ENCODE measurements around the gene SPCS3.
"Not testable (repeated sequence)": the region's sequence is repeated elsewhere in the genome, so short reads cannot be mapped to it uniquely, and the experiment has no call there.

Gene SPCS3

GRCh38 chr4:176319704-176320339 lies at the start of gene SPCS3:
Gene SPCS3 (plus strand): TSS chr4:176319966. CDS start chr4:176320077, 111 bp downstream.
- Histone ChIP-seq H3K9me3 (ENCODE audit: control insufficient read depth, low read depth, low read length) (no peaks in the 10 kb centered on the region), H3K4me3 (ENCODE audit: low read length) (peak within 1 kb of the TSS; percentile 69), H3K4me1 (ENCODE audit: control insufficient read depth, low read depth, low read length) (peaks cover 14% of the 10 kb centered on the region), H3K9ac (ENCODE audit: low read length) (peak within 1 kb of the TSS; percentile 73), H3K27ac (ENCODE audit: low read length) (peak within 1 kb of the TSS; percentile 19), H3K36me3 (ENCODE audit: control insufficient read depth, low read depth, low read length) (no peaks in the 10 kb centered on the region), H3K27me3 (ENCODE audit: control insufficient read depth, insufficient read depth, low read length) (no peaks in the 10 kb centered on the region)

- Histone ChIP-seq H3K9me3 (ENCODE audit: control insufficient read depth, low read depth, low read length) (no peaks in the 10 kb centered on the region), H3K27ac (ENCODE audit: low read length) (no peak overlapping the region), H3K9ac (ENCODE audit: low read length) (no peak overlapping the region), H3K27me3 (ENCODE audit: control insufficient read depth, insufficient read depth, low read length) (no peaks in the 10 kb centered on the region), H3K36me3 (ENCODE audit: control insufficient read depth, low read depth, low read length) (no peaks in the 10 kb centered on the region), H3K4me3 (ENCODE audit: low read length) (no peak overlapping the region), H3K4me1 (ENCODE audit: control insufficient read depth, low read depth, low read length) (no peaks in the 10 kb centered on the region)
Measured at GRCh38 chr4:176270669-176271068, 49.1 kb upstream of the SPCS3 start.

GRCh38 chr4:176271749-176272148 lies 48.0 kb upstream of the SPCS3 start:
- Histone ChIP-seq H3K9ac (ENCODE audit: low read length) (no peak overlapping the region), H3K27me3 (ENCODE audit: control insufficient read depth, insufficient read depth, low read length) (no peaks in the 10 kb centered on the region), H3K27ac (ENCODE audit: low read length) (no peak overlapping the region), H3K4me1 (ENCODE audit: control insufficient read depth, low read depth, low read length) (no peaks in the 10 kb centered on the region), H3K9me3 (ENCODE audit: control insufficient read depth, low read depth, low read length) (no peaks in the 10 kb centered on the region), H3K4me3 (ENCODE audit: low read length) (no peak overlapping the region), H3K36me3 (ENCODE audit: control insufficient read depth, low read depth, low read length) (no peaks in the 10 kb centered on the region)

GRCh38 chr4:176272799-176273198 lies 47.0 kb upstream of the SPCS3 start:
- no peaks in the 10 kb centered on the region for H3K4me1 ChIP-seq (ENCODE audit: control insufficient read depth, low read depth, low read length)
- no peak overlapping the region for H3K4me3 ChIP-seq (ENCODE audit: low read length)
- no peak overlapping the region for H3K9ac ChIP-seq (ENCODE audit: low read length)
- no peaks in the 10 kb centered on the region for H3K9me3 ChIP-seq (ENCODE audit: control insufficient read depth, low read depth, low read length)
- no peaks in the 10 kb centered on the region for H3K36me3 ChIP-seq (ENCODE audit: control insufficient read depth, low read depth, low read length)
- no peaks in the 10 kb centered on the region for H3K27me3 ChIP-seq (ENCODE audit: control insufficient read depth, insufficient read depth, low read length)
- no peak overlapping the region for H3K27ac ChIP-seq (ENCODE audit: low read length)

- no peaks in the 10 kb centered on the region for H3K9me3 ChIP-seq (ENCODE audit: control insufficient read depth, low read depth, low read length)
- H3K27ac ChIP-seq (ENCODE audit: low read length) = no peak overlapping the region
- H3K4me3 ChIP-seq (ENCODE audit: low read length) = no peak overlapping the region
- H3K36me3 ChIP-seq (ENCODE audit: control insufficient read depth, low read depth, low read length) = no peaks in the 10 kb centered on the region
- H3K4me1 ChIP-seq (ENCODE audit: control insufficient read depth, low read depth, low read length) = no peaks in the 10 kb centered on the region
- H3K9ac ChIP-seq (ENCODE audit: low read length) = no peak overlapping the region
- H3K27me3 ChIP-seq (ENCODE audit: control insufficient read depth, insufficient read depth, low read length) = no peaks in the 10 kb centered on the region
Measured at GRCh38 chr4:176273736-176274135, 46.0 kb upstream of the SPCS3 start.

- no peak overlapping the region for H3K4me3 ChIP-seq (ENCODE audit: low read length)
- H3K4me1 ChIP-seq (ENCODE audit: control insufficient read depth, low read depth, low read length) = no peaks in the 10 kb centered on the region
- H3K9ac ChIP-seq (ENCODE audit: low read length) = no peak overlapping the region
- H3K9me3 ChIP-seq (ENCODE audit: control insufficient read depth, low read depth, low read length) = no peaks in the 10 kb centered on the region
- H3K27me3 ChIP-seq (ENCODE audit: control insufficient read depth, insufficient read depth, low read length) = no peaks in the 10 kb centered on the region
- no peak overlapping the region for H3K27ac ChIP-seq (ENCODE audit: low read length)
- no peaks in the 10 kb centered on the region for H3K36me3 ChIP-seq (ENCODE audit: control insufficient read depth, low read depth, low read length)
Measured at GRCh38 chr4:176274441-176274840, 45.3 kb upstream of the SPCS3 start.

- Histone ChIP-seq H3K27ac (ENCODE audit: low read length) (no peak overlapping the region), H3K4me1 (ENCODE audit: control insufficient read depth, low read depth, low read length) (no peaks in the 10 kb centered on the region), H3K36me3 (ENCODE audit: control insufficient read depth, low read depth, low read length) (no peaks in the 10 kb centered on the region), H3K4me3 (ENCODE audit: low read length) (no peak overlapping the region), H3K9me3 (ENCODE audit: control insufficient read depth, low read depth, low read length) (no peaks in the 10 kb centered on the region), H3K27me3 (ENCODE audit: control insufficient read depth, insufficient read depth, low read length) (no peaks in the 10 kb centered on the region), H3K9ac (ENCODE audit: low read length) (no peak overlapping the region)
Measured at GRCh38 chr4:176276710-176277109, 43.1 kb upstream of the SPCS3 start.

GRCh38 chr4:176277162-176277904 lies 42.4 kb upstream of the SPCS3 start:
- no peak overlapping the region for H3K9ac ChIP-seq (ENCODE audit: low read length)
- H3K27me3 ChIP-seq (ENCODE audit: control insufficient read depth, insufficient read depth, low read length) = no peaks in the 10 kb centered on the region
- no peaks in the 10 kb centered on the region for H3K9me3 ChIP-seq (ENCODE audit: control insufficient read depth, low read depth, low read length)
- H3K4me3 ChIP-seq (ENCODE audit: low read length) = no peak overlapping the region
- no peaks in the 10 kb centered on the region for H3K4me1 ChIP-seq (ENCODE audit: control insufficient read depth, low read depth, low read length)
- no peak overlapping the region for H3K27ac ChIP-seq (ENCODE audit: low read length)
- no peaks in the 10 kb centered on the region for H3K36me3 ChIP-seq (ENCODE audit: control insufficient read depth, low read depth, low read length)

GRCh38 chr4:176279560-176279959 lies 40.2 kb upstream of the SPCS3 start:
- not testable (repeated sequence) for H3K27me3 ChIP-seq (ENCODE audit: control insufficient read depth, insufficient read depth, low read length); H3K9me3 ChIP-seq (ENCODE audit: control insufficient read depth, low read depth, low read length)

GRCh38 chr4:176286728-176287127 lies 33.0 kb upstream of the SPCS3 start:
- Histone ChIP-seq H3K36me3 (ENCODE audit: control insufficient read depth, low read depth, low read length) (no peaks in the 10 kb centered on the region), H3K4me3 (ENCODE audit: low read length) (no peak overlapping the region), H3K9me3 (ENCODE audit: control insufficient read depth, low read depth, low read length) (no peaks in the 10 kb centered on the region), H3K9ac (ENCODE audit: low read length) (no peak overlapping the region), H3K4me1 (ENCODE audit: control insufficient read depth, low read depth, low read length) (no peaks in the 10 kb centered on the region), H3K27me3 (ENCODE audit: control insufficient read depth, insufficient read depth, low read length) (no peaks in the 10 kb centered on the region), H3K27ac (ENCODE audit: low read length) (no peak overlapping the region)

More at GRCh38 chr4:176279560-176279959, 40.2 kb upstream of the SPCS3 start:
- not testable (repeated sequence) for H3K36me3 ChIP-seq (ENCODE audit: control insufficient read depth, low read depth, low read length); H3K9ac ChIP-seq (ENCODE audit: low read length); H3K4me1 ChIP-seq (ENCODE audit: control insufficient read depth, low read depth, low read length); H3K4me3 ChIP-seq (ENCODE audit: low read length); H3K27ac ChIP-seq (ENCODE audit: low read length)

- Histone ChIP-seq H3K4me3 (ENCODE audit: low read length) (no peak overlapping the region), H3K4me1 (ENCODE audit: control insufficient read depth, low read depth, low read length) (no peaks in the 10 kb centered on the region), H3K27ac (ENCODE audit: low read length) (no peak overlapping the region), H3K9ac (ENCODE audit: low read length) (no peak overlapping the region), H3K9me3 (ENCODE audit: control insufficient read depth, low read depth, low read length) (no peaks in the 10 kb centered on the region), H3K36me3 (ENCODE audit: control insufficient read depth, low read depth, low read length) (no peaks in the 10 kb centered on the region), H3K27me3 (ENCODE audit: control insufficient read depth, insufficient read depth, low read length) (no peaks in the 10 kb centered on the region)
Measured at GRCh38 chr4:176287546-176287945, 32.2 kb upstream of the SPCS3 start.

GRCh38 chr4:176288020-176288419 lies 31.7 kb upstream of the SPCS3 start:
- Histone ChIP-seq H3K9ac (ENCODE audit: low read length) (no peak overlapping the region), H3K4me1 (ENCODE audit: control insufficient read depth, low read depth, low read length) (no peaks in the 10 kb centered on the region), H3K9me3 (ENCODE audit: control insufficient read depth, low read depth, low read length) (no peaks in the 10 kb centered on the region), H3K27me3 (ENCODE audit: control insufficient read depth, insufficient read depth, low read length) (no peaks in the 10 kb centered on the region), H3K4me3 (ENCODE audit: low read length) (no peak overlapping the region), H3K36me3 (ENCODE audit: control insufficient read depth, low read depth, low read length) (no peaks in the 10 kb centered on the region), H3K27ac (ENCODE audit: low read length) (no peak overlapping the region)
